Activated T-cell treated with anti-CD3 and anti-CD28 coated beads, Interleukin-2, amount 50 U/mL, for 4 hours (primary cell): ENCODE measurements around the gene KRT79. TPM values are rescaled to one million over a fixed set of nuclear protein-coding genes. Genes with fewer than 3 reads are reported as not detected.
A peak's percentile ranks its signal among the peaks of the same experiment; 100 is the strongest.

Experiments
- ATAC-seq, 2 donors: fragments of 200-7000 bp; cut with Tn5 transposase; one replicate each; pipeline ENCODE4 v1.10.0; 2021
- DNase-seq: peaks from one replicate; pipeline ENCODE4 v3.0.0-alpha.2; 2020
- H3K27me3 Mint-ChIP-seq: one replicate; pipeline ENCODE4 v1.8.0; 2021; ENCODE audit warnings: low read depth, mixed read lengths
- H3K36me3 Mint-ChIP-seq: one replicate; pipeline ENCODE4 v1.8.0; 2022; ENCODE audit warnings: mixed read lengths; ENCODE audit not compliant: insufficient read depth
- H3K4me1 Mint-ChIP-seq: one replicate; pipeline ENCODE4 v1.8.0; 2021; ENCODE audit warnings: low read depth, mixed read lengths
- H3K4me3 Mint-ChIP-seq: one replicate; pipeline ENCODE4 v1.8.0; 2021; ENCODE audit warnings: mild to moderate bottlenecking, moderate library complexity, mixed read lengths
- H3K9me3 Mint-ChIP-seq: one replicate; pipeline ENCODE4 v1.8.0; 2021; ENCODE audit warnings: mixed read lengths
- total RNA-seq, 3 donors: library from RNA; stranded (reverse); gene quantifications; one replicate each; pipeline ENCODE4 v1.2.1, GENCODE V29; 2021

The KRT79 gene
- total RNA-seq, 3 donors from 2014 or later = 0.10 to 0.16 TPM; not detected in 1

DNA sequence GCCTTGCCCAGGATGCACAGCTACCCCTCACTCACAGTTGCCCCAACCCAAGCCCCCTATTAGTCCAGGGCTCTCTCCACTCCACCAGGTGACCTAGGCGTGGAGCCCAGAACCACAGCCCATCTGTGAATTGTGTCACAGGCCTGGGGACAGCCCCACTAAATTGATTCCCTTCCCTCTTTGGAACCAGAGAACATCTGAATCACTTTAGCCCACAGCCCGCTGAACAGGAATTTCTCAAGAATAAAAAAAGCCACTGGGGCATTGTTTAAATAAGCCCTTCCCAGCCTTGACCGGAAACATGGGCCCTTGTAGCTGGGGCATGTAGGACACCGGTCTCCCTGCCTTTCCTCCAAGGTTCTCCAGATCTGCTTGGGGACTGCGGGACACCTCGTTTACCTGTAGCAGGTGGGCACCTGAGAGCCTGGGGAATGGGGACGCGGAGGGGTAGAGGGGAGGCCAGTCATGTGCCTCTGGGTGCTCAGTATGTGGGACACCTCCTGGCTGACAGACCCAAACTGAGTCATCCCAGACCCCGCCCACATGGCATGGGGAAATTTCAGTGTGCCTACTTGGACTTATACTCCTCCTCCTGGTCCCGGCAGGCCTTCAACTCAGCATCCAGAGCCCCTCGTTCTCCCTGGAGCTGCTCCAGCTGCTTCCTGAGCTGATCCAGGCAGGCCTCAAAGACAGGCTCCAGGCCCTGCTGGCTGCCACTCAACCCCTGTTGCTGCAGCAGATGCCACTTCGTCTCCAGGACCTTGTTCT, 13.4 kb upstream of the KRT79 start:
- Mint-ChIP-seq H3K4me3 (no peak overlapping the region), H3K36me3 (no peaks in the 10 kb centered on the region)
- ATAC-seq = no peak

DNA sequence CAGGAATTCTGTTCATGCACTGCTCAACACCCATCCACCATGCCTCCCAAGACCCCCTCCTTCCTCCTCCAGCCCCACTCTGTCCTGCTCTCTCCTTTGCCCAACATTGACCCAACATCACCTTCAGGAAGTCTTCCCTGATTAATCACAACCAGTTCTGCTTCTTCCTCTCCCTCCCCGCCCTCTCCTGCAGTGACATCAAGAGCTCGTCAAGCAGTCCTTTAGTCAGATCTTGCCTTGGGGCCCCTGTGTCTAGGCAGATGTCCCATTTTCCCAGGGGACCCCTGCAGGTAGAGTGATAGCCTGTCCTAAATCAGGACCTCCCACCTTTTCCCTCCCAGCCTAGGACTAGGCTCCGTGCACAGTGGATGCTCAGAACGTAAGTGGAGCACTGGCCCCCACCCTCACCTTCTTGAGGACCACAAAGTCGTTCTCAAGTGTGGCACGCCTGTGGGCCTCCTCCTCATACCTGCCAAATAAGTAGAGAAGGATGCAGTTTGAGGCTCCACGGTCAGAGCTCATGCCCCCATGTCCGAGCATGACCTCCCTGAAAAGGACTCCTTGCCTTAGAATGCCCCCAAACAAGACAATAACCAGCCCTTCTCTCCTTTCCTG, 12.4 kb upstream of the KRT79 start:
- Mint-ChIP-seq H3K27me3 (peaks cover 3% of the 10 kb centered on the region), H3K4me3 (no peak overlapping the region), H3K36me3 (no peaks in the 10 kb centered on the region), H3K9me3 (no peaks in the 10 kb centered on the region), H3K4me1 (no peaks in the 10 kb centered on the region)
- DNase-seq (no peak), ATAC-seq (no peak)

More for the DNA sequence above, 13.4 kb upstream of the KRT79 start:
- DNase-seq = no peak
- Mint-ChIP-seq H3K27me3 (peaks cover 3% of the 10 kb centered on the region), H3K4me1 (no peaks in the 10 kb centered on the region), H3K9me3 (no peaks in the 10 kb centered on the region)

DNA sequence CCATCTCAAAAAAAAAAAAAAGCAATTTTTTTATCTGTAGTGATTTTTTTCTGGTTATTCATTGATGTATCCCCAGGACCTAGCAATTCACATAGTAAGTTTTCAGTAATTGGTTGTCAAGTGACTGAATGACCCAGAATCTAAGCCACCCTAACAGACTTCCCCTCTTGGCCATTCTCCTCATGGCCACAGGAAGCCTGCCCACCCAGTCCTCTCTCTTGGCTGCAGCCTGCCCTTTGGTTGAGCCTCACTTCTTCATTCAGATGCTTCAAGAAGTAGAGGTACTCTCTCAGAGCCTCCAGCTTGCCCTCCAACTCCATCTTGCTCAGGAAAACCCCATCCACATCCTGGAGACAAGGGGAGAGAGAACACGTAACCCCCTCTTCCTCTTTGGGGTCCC, 11.8 kb upstream of the KRT79 start:
- H3K4me3 Mint-ChIP-seq = no peak overlapping the region
- peaks cover 3% of the 10 kb centered on the region for H3K27me3 Mint-ChIP-seq
- no peaks in the 10 kb centered on the region for H3K36me3 Mint-ChIP-seq
- H3K4me1 Mint-ChIP-seq = no peaks in the 10 kb centered on the region
- no peaks in the 10 kb centered on the region for H3K9me3 Mint-ChIP-seq
- no peak for DNase-seq
- ATAC-seq = no peak

DNA sequence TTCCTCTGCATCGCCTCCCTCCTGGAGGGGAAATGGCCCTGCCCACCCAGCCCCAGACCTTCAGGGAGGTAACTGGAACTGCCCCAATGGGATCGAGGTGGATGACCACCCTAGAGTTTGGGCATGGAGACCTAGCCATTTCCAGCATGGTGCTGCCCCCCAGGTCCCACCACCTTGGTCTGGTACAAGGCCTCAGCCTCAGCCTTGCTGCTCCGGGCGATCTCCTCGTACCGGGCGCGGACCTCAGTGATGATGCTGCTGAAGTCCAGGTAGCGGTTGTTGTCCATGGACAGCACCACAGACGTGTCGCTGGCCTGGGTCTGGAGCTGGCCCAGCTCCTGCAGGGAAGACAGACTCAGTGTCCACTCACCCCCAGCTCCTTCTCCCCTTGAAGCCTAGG, 10.3 kb upstream of the KRT79 start:
- no peaks in the 10 kb centered on the region for H3K9me3 Mint-ChIP-seq
- ATAC-seq = no peak

DNA sequence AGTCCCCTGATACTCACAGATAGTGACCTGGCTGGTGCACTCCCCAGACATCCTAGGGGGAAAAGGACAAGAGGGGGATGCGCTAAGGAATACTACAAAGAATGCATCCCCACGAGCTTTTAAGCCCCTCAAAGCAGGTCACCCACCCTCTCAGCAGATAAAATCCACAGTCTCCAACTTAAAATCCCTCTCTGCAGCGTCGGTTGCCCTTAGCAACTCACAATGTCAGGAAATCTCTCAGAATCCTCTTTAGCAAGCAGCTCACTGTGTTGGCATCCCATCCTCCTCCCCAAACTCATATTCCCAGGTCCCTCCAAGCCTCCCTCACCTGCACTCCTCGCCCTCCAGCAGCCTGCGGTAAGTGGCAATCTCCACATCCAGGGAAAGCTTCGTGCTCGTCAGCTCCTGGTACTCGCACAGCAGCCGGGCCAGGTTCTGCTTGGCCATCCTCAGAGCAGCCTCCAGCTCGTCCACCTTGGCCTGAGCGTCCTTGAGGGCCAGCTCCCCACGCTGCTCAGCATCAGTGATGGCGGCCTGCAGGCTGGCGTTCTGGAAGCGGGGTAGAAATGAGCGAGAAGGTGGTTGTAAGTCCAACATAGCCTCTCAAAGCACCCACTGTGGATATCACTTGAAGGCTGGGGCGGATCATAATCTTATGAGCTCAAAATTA, 5.5 kb upstream of the KRT79 start:
- ATAC-seq (no peak), DNase-seq (no peak)

More for the DNA sequence above, 10.3 kb upstream of the KRT79 start:
- no peaks in the 10 kb centered on the region for H3K4me1 Mint-ChIP-seq
- H3K4me3 Mint-ChIP-seq = no peak overlapping the region
- H3K36me3 Mint-ChIP-seq = no peaks in the 10 kb centered on the region
- DNase-seq = no peak
- H3K27me3 Mint-ChIP-seq = peaks cover 7% of the 10 kb centered on the region

DNA sequence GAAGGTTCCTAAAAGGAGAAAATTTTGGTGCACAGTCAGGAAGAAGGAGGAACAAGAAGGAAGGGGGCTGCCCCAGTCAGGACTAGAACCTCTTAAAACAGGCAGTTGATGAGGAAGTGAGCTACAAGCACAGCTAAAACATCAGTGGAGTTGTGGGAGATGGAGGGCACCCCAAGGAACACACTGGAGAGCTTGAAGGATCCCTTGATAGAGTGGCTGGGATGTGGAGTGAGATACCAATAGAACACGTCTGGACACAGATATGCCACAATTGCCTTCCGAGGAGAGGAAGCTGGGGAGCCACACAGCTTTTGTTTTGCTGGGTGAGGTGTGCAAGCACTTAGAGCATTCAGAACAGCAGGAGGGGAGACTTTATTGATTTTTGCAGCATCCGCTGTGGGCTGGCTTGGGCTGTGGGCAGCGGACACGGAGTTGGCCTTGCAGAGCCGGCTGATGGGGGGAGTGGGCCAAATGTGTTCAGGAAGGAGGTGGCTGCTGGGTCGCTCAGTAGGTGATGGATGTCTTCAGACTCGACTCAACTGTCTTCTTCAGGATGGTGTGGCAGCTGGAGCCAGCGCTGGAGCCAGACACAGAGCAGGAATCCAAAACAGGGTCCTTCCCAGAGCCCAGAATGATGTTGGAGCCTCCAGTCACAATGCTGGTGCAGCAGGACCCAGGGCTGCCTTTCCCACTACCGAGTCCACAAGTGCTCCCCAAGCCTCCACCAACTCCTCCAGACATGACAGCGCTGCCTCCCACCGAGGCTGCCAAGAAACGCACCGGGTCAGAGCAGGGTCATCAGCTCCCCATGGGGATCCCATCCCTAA, 4.7 kb upstream of the KRT79 start:
- Mint-ChIP-seq H3K4me1 (peaks cover 22% of the 10 kb centered on the region), H3K27me3 (peaks cover 10% of the 10 kb centered on the region), H3K36me3 (no peaks in the 10 kb centered on the region), H3K4me3 (no peak overlapping the region), H3K9me3 (no peaks in the 10 kb centered on the region)
- ATAC-seq (no peak), DNase-seq (no peak)

More for the DNA sequence above, 5.5 kb upstream of the KRT79 start:
- H3K36me3 Mint-ChIP-seq = no peaks in the 10 kb centered on the region
- peaks cover 10% of the 10 kb centered on the region for H3K27me3 Mint-ChIP-seq
- no peaks in the 10 kb centered on the region for H3K9me3 Mint-ChIP-seq
- no peak overlapping the region for H3K4me3 Mint-ChIP-seq
- H3K4me1 Mint-ChIP-seq = peaks cover 22% of the 10 kb centered on the region

DNA sequence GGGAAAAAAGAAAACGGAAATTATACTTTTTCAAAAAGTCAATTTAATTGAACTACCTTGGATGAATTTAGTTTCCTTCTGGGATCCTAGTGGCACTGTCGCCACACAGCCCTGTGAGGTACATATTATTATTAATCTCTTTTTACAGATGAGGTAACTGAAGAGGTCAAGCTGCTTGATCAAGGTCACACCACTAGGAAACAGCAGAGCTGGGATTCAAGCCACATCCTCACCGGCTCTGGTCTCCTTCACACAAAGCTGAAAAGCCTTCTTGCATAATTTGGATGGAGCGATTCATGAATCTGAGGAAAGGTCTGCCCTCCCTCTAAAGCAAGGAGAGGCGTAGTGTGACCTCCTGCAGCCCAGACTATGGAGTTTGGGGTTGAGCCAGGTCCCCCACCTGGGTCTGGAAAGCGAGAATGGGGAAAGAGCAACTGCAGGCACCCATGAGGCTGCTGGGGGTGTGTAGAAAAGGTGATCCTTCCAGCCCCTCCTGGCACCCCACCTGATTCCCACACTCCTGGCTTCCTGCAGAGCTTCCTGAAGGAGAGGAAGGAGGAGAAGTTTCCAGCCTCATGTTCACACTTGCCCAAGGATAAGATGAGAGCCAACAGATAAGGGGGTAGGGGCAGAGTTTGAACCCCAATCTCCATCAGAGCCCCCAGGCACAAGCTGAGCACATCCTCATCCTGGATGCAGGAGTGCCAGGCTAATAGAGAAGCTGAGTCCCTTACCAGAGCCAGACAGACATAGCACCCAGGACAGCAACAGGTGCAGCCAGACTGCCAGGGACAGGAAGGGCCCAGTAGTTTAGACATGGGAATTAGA, 3.9 kb upstream of the KRT79 start:
- Mint-ChIP-seq H3K4me1 (peaks cover 22% of the 10 kb centered on the region), H3K9me3 (no peaks in the 10 kb centered on the region), H3K36me3 (no peaks in the 10 kb centered on the region), H3K27me3 (peaks cover 10% of the 10 kb centered on the region), H3K4me3 (no peak overlapping the region)
- ATAC-seq (no peak), DNase-seq (no peak)

DNA sequence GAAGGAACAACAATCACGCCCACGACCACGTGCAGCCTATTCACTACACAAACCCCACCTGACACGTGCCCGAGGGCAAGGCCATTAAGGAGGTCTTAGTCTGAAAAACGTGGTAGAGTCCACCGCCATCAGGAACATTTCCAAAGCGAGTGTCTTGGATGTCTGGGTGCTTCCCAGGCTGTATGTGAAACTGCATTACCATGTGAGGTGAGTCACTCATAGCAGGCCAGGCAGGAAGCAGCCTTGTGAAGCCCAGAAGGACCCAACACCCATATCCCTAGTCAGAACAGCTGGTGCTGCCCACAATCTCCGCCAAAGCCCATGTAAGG, 3.3 kb upstream of the KRT79 start:
- ATAC-seq (no peak), DNase-seq (no peak)
- Mint-ChIP-seq H3K4me3 (no peak overlapping the region), H3K9me3 (no peaks in the 10 kb centered on the region), H3K27me3 (peaks cover 10% of the 10 kb centered on the region), H3K36me3 (no peaks in the 10 kb centered on the region), H3K4me1 (peaks cover 22% of the 10 kb centered on the region)

DNA sequence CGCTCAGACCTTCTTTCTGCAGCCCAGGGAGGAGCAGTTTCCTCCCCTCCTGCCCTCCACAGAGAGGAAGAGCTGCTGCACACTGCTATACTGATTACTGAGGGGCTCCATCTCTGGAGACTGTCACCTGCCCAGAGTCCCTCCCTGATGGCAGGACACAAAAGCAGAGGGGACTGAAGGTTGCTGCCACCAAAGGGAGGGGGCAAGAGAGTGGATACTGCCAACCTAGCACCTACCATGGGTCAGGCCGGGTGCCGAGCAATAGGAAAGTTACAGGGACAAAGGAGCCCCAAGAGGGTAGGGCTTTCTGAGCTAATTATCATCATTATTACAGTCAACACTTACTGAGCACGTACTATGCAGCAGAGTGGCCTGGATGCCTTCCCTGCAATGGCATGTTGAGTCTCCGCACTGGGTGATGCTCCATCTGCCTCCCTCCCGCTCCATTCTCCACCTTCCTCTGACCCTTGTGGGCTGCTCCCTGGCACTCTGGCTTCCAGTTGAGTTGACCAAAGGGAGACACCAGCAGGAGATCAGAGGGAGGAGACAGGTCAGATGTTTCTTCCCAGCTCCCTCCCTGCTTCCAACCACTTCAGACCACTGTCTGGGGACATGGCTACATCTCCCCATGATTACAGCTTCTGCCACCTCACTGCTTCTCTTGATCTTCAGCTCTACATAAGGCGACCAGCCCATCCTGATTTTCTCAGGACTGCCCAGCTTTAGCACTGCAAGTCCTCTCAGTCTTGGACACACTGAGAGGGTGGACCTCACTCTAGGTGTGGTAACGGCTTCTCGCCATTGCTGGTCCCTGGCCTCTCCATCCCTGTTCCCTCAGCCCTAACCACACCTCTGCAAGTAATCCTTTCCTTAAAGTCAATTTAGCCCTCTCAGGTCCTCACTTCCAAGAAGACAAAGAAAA, 2.6 kb upstream of the KRT79 start:
- no peaks in the 10 kb centered on the region for H3K36me3 Mint-ChIP-seq
- peak; percentile 5 to 8 for ATAC-seq
- DNase-seq = no peak
- H3K27me3 Mint-ChIP-seq = peaks cover 10% of the 10 kb centered on the region
- peaks cover 22% of the 10 kb centered on the region for H3K4me1 Mint-ChIP-seq
- no peaks in the 10 kb centered on the region for H3K9me3 Mint-ChIP-seq
- no peak overlapping the region for H3K4me3 Mint-ChIP-seq

DNA sequence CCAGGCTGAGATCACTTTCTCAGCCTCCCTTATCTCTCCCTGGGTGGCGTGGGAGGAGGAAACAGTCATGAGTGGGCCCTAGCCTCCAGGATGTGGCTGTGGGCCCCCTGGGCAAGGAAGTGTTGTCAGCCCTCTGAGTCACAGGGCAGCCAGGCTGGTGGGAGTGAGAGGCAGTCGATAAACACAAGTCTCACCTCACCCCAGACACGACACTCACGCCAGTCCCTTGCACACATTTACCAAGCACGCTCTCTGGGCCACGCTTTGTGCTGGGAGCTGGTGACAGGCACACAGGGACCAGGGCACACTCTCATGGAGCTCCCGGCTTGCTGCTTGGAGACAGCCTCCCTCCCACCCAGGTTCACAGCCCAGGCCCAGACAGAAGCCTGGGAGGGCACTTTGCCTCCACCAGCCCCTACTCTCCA, 1.9 kb upstream of the KRT79 start:
- Mint-ChIP-seq H3K9me3 (no peaks in the 10 kb centered on the region), H3K36me3 (no peaks in the 10 kb centered on the region), H3K4me3 (peak overlapping the region; percentile 35), H3K27me3 (peaks cover 10% of the 10 kb centered on the region), H3K4me1 (peaks cover 22% of the 10 kb centered on the region)
- ATAC-seq = peak; percentile 91 to 96
- peak; percentile 56 for DNase-seq

DNA sequence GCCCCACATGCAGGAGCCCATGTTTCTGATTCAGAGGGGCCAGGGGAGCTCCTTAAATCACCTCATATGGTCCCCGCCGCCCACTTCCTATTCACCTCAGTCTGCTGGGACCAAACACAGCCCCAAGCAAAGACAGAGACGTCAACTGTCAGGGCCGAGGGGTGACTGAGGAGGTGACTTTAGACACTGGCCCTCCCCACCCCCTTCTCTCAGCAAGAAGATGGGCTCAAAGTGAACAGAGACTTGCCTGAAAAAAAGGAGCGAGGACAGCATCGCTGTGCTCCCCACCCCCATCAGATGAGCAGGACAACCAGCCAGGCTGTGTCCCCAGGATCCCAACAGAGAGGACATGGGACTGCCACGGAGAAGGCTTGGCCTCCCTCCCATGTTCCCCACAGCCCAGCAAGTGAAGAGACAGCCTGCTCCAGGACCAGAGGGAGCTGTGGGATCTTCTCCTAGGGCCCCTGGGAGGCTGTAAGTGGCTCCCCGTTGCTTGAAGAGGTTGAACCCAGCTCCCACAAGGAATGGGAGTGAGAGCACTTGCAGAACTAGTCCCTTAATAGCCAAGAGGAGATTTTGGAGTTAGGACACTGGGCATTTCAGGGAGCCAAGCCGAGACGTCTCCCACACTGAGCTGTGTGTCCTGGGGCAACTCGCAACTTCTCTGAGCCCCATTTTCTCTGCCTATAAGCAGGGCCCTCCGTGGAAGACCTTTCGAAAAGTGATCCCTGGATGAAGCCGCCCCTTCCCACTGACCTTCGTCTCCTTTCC, 1.3 kb upstream of the KRT79 start:
- no peak for DNase-seq
- no peak for ATAC-seq
- no peak overlapping the region for H3K4me3 Mint-ChIP-seq

DNA sequence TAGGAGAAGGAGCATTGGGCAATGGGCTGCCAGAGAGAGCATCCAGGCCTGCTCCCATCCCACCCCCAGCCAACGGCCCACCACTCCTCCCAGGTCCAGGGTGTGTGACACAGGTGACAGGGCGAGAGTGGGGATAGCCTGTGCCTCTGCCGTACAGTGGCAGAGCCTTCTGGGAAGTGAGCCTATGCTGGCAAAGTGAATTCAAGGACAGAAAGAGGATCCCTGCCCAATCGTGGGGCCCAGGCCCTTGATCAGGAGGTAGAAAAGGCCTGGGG, 553 bp upstream of the KRT79 start:
- Mint-ChIP-seq H3K9me3 (no peaks in the 10 kb centered on the region), H3K36me3 (no peaks in the 10 kb centered on the region), H3K4me3 (no peak overlapping the region)

More for the DNA sequence above, 1.3 kb upstream of the KRT79 start:
- Mint-ChIP-seq H3K36me3 (no peaks in the 10 kb centered on the region), H3K9me3 (no peaks in the 10 kb centered on the region), H3K27me3 (peaks cover 10% of the 10 kb centered on the region), H3K4me1 (peaks cover 22% of the 10 kb centered on the region)

More for the DNA sequence above, 553 bp upstream of the KRT79 start:
- DNase-seq (no peak), ATAC-seq (no peak)
- peaks cover 22% of the 10 kb centered on the region for H3K4me1 Mint-ChIP-seq
- H3K27me3 Mint-ChIP-seq = peaks cover 7% of the 10 kb centered on the region
